C4-2B (cell line): Measurements from ENCODE around the gene HK2.

Source experiments
- CTCF ChIP-seq: fragments of 450-650 bp; conservative IDR thresholded peaks from 2 replicates; pipeline ENCODE4 v1.5.1; 2017; ENCODE audit warnings: mild to moderate bottlenecking
- ZFX ChIP-seq: fragments of 450-650 bp; IDR thresholded peaks from 2 replicates; pipeline ENCODE4 v1.6.1; 2017

- TF ChIP-seq CTCF = no peak
- no peak for TF ChIP-seq ZFX
Observed at GRCh38 chr2:74828543-74828942, 5.4 kb upstream of the HK2 start.
